ENCODE results near the gene RNF183. TPM values are rescaled to one million over a fixed set of nuclear protein-coding genes. Genes with fewer than 3 reads are reported as not detected.

Gene RNF183
- total and polyA plus RNA-seq, 9 of the 15 experiments (the other 6 are each of a cell fraction or from before 2014, with no cell fraction given): 0.04 to 2.0 (median 0.16) TPM; not detected in 5

DNA sequence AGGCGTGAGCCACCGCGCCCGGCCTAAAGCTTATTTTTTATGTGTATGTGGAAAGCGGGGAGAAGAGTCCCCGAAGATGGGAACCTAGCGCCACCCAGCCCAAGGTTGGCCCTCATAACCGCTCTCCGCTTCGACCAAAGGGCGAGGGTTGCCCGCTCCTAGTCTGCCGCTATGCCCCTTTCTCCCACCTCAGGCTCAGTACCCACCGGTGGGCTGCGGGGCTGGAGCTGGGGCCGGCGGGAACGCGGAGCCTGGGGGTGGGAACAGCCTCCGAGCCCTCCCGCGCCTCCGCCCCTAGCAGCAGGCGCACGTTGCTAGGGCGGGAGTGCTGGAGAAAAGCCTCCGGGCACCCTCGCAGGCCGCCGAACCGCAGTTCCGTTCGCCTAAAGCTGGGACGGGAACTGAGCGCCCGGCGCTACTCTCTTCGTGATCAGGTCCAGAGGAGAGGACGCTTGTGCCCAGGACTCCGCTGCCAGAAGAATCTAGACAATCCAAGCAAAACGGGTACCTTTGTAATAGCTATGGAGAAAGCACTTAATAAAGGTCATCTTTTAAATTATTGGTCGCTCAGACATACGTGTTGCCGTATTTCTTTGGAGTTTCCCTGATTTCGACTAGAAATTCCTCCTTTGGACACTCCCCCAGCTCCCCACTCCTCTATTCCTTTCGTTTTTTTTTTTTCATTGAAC, 37.0 kb upstream of the RNF183 start, which contains the start of gene WDR31 (continued):
- TF ChIP-seq CBX2 (IDR thresholded peaks at IDR 0.05; ENCODE audit: insufficient read depth, low read length, poor library complexity, severe bottlenecking) (no peak), BRF1 (IDR thresholded peaks at IDR 0.05; ENCODE audit: borderline replicate concordance, extremely low read depth, insufficient read length) (no peak), TCF15 (CRISPR knock-in tag; IDR thresholded peaks at IDR 0.05) (no peak), NCOA2 (IDR thresholded peaks at IDR 0.05; ENCODE audit: partially characterized antibody in 2 of 2) (no peak), C11orf30 (IDR thresholded peaks at IDR 0.05; ENCODE audit: low read depth) (peak; percentile 86), RFX7 (CRISPR knock-in tag; IDR thresholded peaks at IDR 0.05) (no peak), HDGF (IDR thresholded peaks at IDR 0.05) (no peak), XRCC3 (IDR thresholded peaks at IDR 0.05) (no peak), HDAC2 (IDR thresholded peaks at IDR 0.05) (peak; percentile 69), ZNF717 (CRISPR knock-in tag; IDR thresholded peaks at IDR 0.05) (no peak), ZNF785 (CRISPR knock-in tag; IDR thresholded peaks at IDR 0.05) (no peak), FOXP1 (CRISPR knock-in tag; IDR thresholded peaks at IDR 0.05) (no peak), ZFPM2 (CRISPR knock-in tag; IDR thresholded peaks at IDR 0.05) (no peak), CREB1 (IDR thresholded peaks at IDR 0.05) (peak; percentile 56), CREB1 (CRISPR knock-in tag; IDR thresholded peaks at IDR 0.05) (peak; percentile 40; the same call in 1 of the 2 replicates), AFF4 (CRISPR knock-in tag; IDR thresholded peaks at IDR 0.05) (peak; percentile 86), FOXK2 (conservative IDR thresholded peaks at IDR 0.05 in 1 of 2, IDR thresholded peaks at IDR 0.05 in 1 of 2; ENCODE audit: low read depth in 2 of 2) (no peak), GTF2E2 (tag; IDR thresholded peaks at IDR 0.05) (peak; percentile 82), POLR2G (IDR thresholded peaks at IDR 0.05; ENCODE audit: low read depth, low read length) (peak; percentile 88), KLF10 (CRISPR knock-in tag; IDR thresholded peaks at IDR 0.05) (no peak), NCOA6 (IDR thresholded peaks at IDR 0.05) (no peak), MAFF (IDR thresholded peaks at IDR 0.05; ENCODE audit: low read length) (no peak), ATF2 (CRISPR knock-in tag; IDR thresholded peaks at IDR 0.05) (no peak)
- TF ChIP-seq, protein P1, sequence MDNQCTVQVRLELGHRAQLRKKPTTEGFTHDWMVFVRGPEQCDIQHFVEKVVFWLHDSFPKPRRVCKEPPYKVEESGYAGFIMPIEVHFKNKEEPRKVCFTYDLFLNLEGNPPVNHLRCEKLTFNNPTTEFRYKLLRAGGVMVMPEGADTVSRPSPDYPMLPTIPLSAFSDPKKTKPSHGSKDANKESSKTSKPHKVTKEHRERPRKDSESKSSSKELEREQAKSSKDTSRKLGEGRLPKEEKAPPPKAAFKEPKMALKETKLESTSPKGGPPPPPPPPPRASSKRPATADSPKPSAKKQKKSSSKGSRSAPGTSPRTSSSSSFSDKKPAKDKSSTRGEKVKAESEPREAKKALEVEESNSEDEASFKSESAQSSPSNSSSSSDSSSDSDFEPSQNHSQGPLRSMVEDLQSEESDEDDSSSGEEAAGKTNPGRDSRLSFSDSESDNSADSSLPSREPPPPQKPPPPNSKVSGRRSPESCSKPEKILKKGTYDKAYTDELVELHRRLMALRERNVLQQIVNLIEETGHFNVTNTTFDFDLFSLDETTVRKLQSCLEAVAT (IDR thresholded peaks at IDR 0.05): no peak; a peak in 1 of 4 replicates
